Naive thymus-derived CD4-positive, alpha-beta T cell (primary cell): Measurements from ENCODE around the gene GAL3ST3. TPM values are rescaled to one million over a fixed set of nuclear protein-coding genes. Genes with fewer than 3 reads are reported as not detected.

ENCODE experiments used
- ATAC-seq: fragments of 150-1000 bp; cut with Tn5 transposase; 2 replicates; pipeline ENCODE4 v1.10.0; 2021; ENCODE audit warnings: mild to moderate bottlenecking, moderate library complexity
- CTCF ChIA-PET: fragments of 350-600 bp; sonication (Branson Sonifier 250); formaldehyde crosslinking; loops from one replicate; lab custom pipeline; 2021; ENCODE audit warnings: antibody characterized with exemption; lab: Charles Lee
- POLR2A ChIA-PET: fragments of 350-600 bp; sonication (Branson Sonifier 250); formaldehyde crosslinking; loops from one replicate; lab custom pipeline; 2021; ENCODE audit warnings: antibody characterized with exemption, inconsistent platforms; lab: Charles Lee
- DNase-seq, 9 donors: peaks; one replicate each; pipeline versions ENCODE4 v3.0.0 to v3.0.0-alpha.2; 2020 to 2022; ENCODE audit warnings: mixed read lengths in 1 of 9
- H3K27ac ChIP-seq: one replicate; pipeline ENCODE4 v1.7.0; 2013; ENCODE audit warnings: mild to moderate bottlenecking, low read depth, low read length, moderate library complexity
- H3K27me3 ChIP-seq, 2 donors: one replicate each; pipeline ENCODE4 v1.7.0; 2013; ENCODE audit warnings: low read length in 2 of 2, mild to moderate bottlenecking in 2 of 2, moderate library complexity in 2 of 2; ENCODE audit not compliant: control insufficient read depth in 2 of 2, insufficient read depth in 2 of 2
- H3K36me3 ChIP-seq, 3 experiments: 1 replicate in 2 of 3; 2 replicates in 1 of 3; pipeline ENCODE4 v1.7.0; 2013; ENCODE audit warnings: low read length in 3 of 3, mild to moderate bottlenecking in 3 of 3, moderate library complexity in 1 of 3; ENCODE audit not compliant: insufficient read depth in 3 of 3, control insufficient read depth in 2 of 3
- H3K4me1 ChIP-seq, 2 donors: one replicate each; pipeline ENCODE4 v1.7.0; 2013; ENCODE audit warnings: low read length in 2 of 2, mild to moderate bottlenecking in 2 of 2, moderate library complexity in 1 of 2; ENCODE audit not compliant: control insufficient read depth in 2 of 2, insufficient read depth in 2 of 2
- H3K4me3 ChIP-seq: 2 replicates; pipeline ENCODE4 v1.7.0; 2013; ENCODE audit warnings: mild to moderate bottlenecking, low read length
- H3K9me3 ChIP-seq, 3 experiments: 1 replicate in 2 of 3; 2 replicates in 1 of 3; pipeline ENCODE4 v1.7.0; 2013; ENCODE audit warnings: low read length in 3 of 3; ENCODE audit not compliant: control insufficient read depth in 2 of 3
- H3K27ac Mint-ChIP-seq, 9 donors: one replicate each; pipeline ENCODE4 v1.8.0; 2020 to 2022; ENCODE audit warnings: mixed read lengths in 9 of 9, mild to moderate bottlenecking in 8 of 9, moderate library complexity in 5 of 9, inconsistent platforms in 2 of 9
- H3K27me3 Mint-ChIP-seq, 5 donors: one replicate each; pipeline ENCODE4 v1.8.0; 2021 to 2022; ENCODE audit warnings: mixed read lengths in 5 of 5, mild to moderate bottlenecking in 1 of 5
- H3K36me3 Mint-ChIP-seq, 5 donors: one replicate each; pipeline ENCODE4 v1.8.0; 2020 to 2022; ENCODE audit warnings: mixed read lengths in 5 of 5, mild to moderate bottlenecking in 3 of 5, inconsistent platforms in 1 of 5
- H3K4me1 Mint-ChIP-seq, 7 donors: one replicate each; pipeline ENCODE4 v1.8.0; 2020 to 2022; ENCODE audit warnings: mixed read lengths in 7 of 7, mild to moderate bottlenecking in 3 of 7, inconsistent platforms in 1 of 7
- H3K4me3 Mint-ChIP-seq, 10 donors: one replicate each; pipeline ENCODE4 v1.8.0; 2020 to 2022; ENCODE audit warnings: mild to moderate bottlenecking in 10 of 10, mixed read lengths in 10 of 10, moderate library complexity in 6 of 10, inconsistent platforms in 2 of 10
- H3K9me3 Mint-ChIP-seq, 11 donors: one replicate each; pipeline ENCODE4 v1.8.0; 2020 to 2022; ENCODE audit warnings: mixed read lengths in 11 of 11, mild to moderate bottlenecking in 4 of 11, inconsistent platforms in 1 of 11, moderate library complexity in 1 of 11
- intact Hi-C, 2 donors: fragments of 100-400 bp; cut with micrococcal nuclease; formaldehyde crosslinking; loops; one replicate each; pipeline ENCODE4 v1.15.1; 2023
- polyA plus RNA-seq, 2 donors: library from polyadenylated mRNA; unstranded; fragments of 300-500 nt; fragmentation: Illumina TruSeq; gene quantifications; one replicate each; pipeline ENCODE4 v1.2.3, GENCODE V29; 2021
- total RNA-seq, 6 experiments: library from RNA in 5 of 6; stranded (reverse) in 5 of 6; gene quantifications; 1 replicate in 5 of 6; 2 replicates in 1 of 6; pipeline ENCODE4 v1.2.3 and lab custom pipeline; 2021 to 2026

GAL3ST3 gene
- total and polyA plus RNA-seq, 7 experiments from 2014 or later, result not detected

DNA sequence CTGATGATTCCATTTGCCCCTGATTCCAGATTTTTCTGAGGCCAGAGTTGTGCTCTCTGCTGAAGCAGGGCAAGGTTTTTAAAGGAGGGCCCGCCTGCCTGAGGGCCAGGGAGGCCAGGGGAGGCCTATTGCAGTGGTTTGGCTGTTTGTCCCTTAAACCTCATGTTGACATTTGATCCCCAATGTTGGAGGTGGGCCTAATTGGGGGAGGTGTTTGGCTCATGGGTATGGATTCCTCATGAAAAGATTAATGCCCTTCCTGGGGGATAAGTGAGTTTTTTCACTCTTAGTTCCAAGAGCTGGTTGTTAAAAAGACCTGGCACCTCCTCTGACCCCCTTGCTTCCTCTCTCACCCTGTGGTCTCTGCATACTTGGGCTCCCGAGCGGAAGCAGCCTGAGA lies 9.2 kb downstream of the GAL3ST3 start:
- DNase-seq, result no peak

GRCh38 chr11:66037327-66037726 lies 11.6 kb downstream of the GAL3ST3 start:
- H3K4me1 Mint-ChIP-seq, result no peaks in the 10 kb centered on the region
- POLR2A ChIA-PET, result no interaction called here
- no peak for ATAC-seq
- no peak overlapping the region for H3K27ac Mint-ChIP-seq
- H3K36me3 Mint-ChIP-seq, result no peaks in the 10 kb centered on the region
- Histone ChIP-seq H3K4me1 (no peaks in the 10 kb centered on the region), H3K27me3 (no peaks in the 10 kb centered on the region), H3K36me3 (no peaks in the 10 kb centered on the region), H3K27ac (no peak overlapping the region), H3K4me3 (no peak overlapping the region), H3K9me3 (no peaks in the 10 kb centered on the region)
- no peak for DNase-seq
- peaks cover 0 to 20% (median 6%) of the 10 kb centered on the region in 5 donors for H3K27me3 Mint-ChIP-seq
- intact Hi-C loops, result no loop called here
- no peak overlapping the region for H3K4me3 Mint-ChIP-seq
- no peaks in the 10 kb centered on the region for H3K9me3 Mint-ChIP-seq
- CTCF ChIA-PET, result interaction anchor here (0.6 kb wide), 1 partner anchor 328 kb away, joined by 6 read pairs; no protein-coding TSS in a partner anchor

More for the DNA sequence above, 9.2 kb downstream of the GAL3ST3 start:
- ChIA-PET POLR2A (interaction anchor here (0.7 kb wide), 1 partner anchor 42 kb away, joined by 3 read pairs; no protein-coding TSS in a partner anchor), CTCF (no interaction called here)
- Histone ChIP-seq H3K27me3 (no peaks in the 10 kb centered on the region), H3K27ac (no peak overlapping the region), H3K4me3 (no peak overlapping the region), H3K9me3 (no peaks in the 10 kb centered on the region), H3K4me1 (no peaks in the 10 kb centered on the region), H3K36me3 (no peaks in the 10 kb centered on the region)
- no peak for ATAC-seq
- H3K9me3 Mint-ChIP-seq, result no peaks in the 10 kb centered on the region
- peaks cover 0 to 18% (median 2%) of the 10 kb centered on the region in 5 donors for H3K27me3 Mint-ChIP-seq
- no peak overlapping the region for H3K4me3 Mint-ChIP-seq
- no peak overlapping the region for H3K27ac Mint-ChIP-seq
- peaks cover 0 to 5% (median 4%) of the 10 kb centered on the region in 7 donors for H3K4me1 Mint-ChIP-seq
- H3K36me3 Mint-ChIP-seq, result no peaks in the 10 kb centered on the region
- intact Hi-C loops, result no loop called here

DNA sequence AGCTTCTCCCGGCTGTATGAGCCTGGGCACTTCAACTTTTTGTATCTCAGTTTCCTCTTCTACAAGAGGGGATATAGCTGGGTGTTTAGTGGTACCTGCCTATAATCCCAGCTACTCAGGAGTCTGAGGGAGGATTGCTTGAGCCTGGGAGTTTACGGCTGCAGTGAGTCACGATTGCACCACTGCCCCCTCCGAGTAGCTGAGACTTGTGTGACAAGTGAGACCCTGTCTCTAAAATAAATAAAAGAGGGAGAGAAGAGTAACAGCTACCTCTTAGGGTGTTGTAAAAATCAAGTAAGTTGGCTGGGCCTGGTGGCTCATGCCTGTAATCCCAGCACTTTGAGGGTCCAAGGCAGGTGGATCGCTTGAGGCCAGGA lies 12.6 kb downstream of the GAL3ST3 start:
- Histone ChIP-seq H3K27ac (no peak overlapping the region), H3K4me1 (no peaks in the 10 kb centered on the region), H3K4me3 (no peak overlapping the region), H3K36me3 (no peaks in the 10 kb centered on the region), H3K9me3 (no peaks in the 10 kb centered on the region), H3K27me3 (no peaks in the 10 kb centered on the region)
- ChIA-PET CTCF (interaction anchor here (1.4 kb wide), 1 partner anchor 9 kb away, joined by 8 read pairs; no protein-coding TSS in a partner anchor), POLR2A (interaction anchor here (0.5 kb wide), 1 partner anchor 273 kb away, joined by 3 read pairs; no protein-coding TSS in a partner anchor)
- Mint-ChIP-seq H3K4me1 (no peaks in the 10 kb centered on the region), H3K36me3 (no peaks in the 10 kb centered on the region), H3K27ac (no peak overlapping the region), H3K27me3 (peaks cover 0 to 20% (median 6%) of the 10 kb centered on the region in 5 donors), H3K4me3 (no peak overlapping the region), H3K9me3 (no peaks in the 10 kb centered on the region)
- ATAC-seq (no peak), DNase-seq (no peak)
- intact Hi-C loops, result no loop called here

GRCh38 chr11:66035653-66036333 lies 13.2 kb downstream of the GAL3ST3 start:
- Mint-ChIP-seq H3K4me3 (no peak overlapping the region), H3K27ac (no peak overlapping the region), H3K27me3 (peaks cover 0 to 17% (median 6%) of the 10 kb centered on the region in 5 donors), H3K9me3 (no peaks in the 10 kb centered on the region), H3K36me3 (no peaks in the 10 kb centered on the region), H3K4me1 (no peaks in the 10 kb centered on the region)
- Histone ChIP-seq H3K27me3 (no peaks in the 10 kb centered on the region), H3K9me3 (no peaks in the 10 kb centered on the region), H3K4me1 (no peaks in the 10 kb centered on the region), H3K27ac (no peak overlapping the region), H3K36me3 (no peaks in the 10 kb centered on the region), H3K4me3 (no peak overlapping the region)
- ATAC-seq, result no peak
- no peak for DNase-seq
- intact Hi-C loops, result no loop called here
- ChIA-PET CTCF (interaction anchor here (1.4 kb wide), 1 partner anchor 10 kb away, joined by 8 read pairs; no protein-coding TSS in a partner anchor), POLR2A (interaction anchor here (0.5 kb wide), 1 partner anchor 273 kb away, joined by 3 read pairs; no protein-coding TSS in a partner anchor)

DNA sequence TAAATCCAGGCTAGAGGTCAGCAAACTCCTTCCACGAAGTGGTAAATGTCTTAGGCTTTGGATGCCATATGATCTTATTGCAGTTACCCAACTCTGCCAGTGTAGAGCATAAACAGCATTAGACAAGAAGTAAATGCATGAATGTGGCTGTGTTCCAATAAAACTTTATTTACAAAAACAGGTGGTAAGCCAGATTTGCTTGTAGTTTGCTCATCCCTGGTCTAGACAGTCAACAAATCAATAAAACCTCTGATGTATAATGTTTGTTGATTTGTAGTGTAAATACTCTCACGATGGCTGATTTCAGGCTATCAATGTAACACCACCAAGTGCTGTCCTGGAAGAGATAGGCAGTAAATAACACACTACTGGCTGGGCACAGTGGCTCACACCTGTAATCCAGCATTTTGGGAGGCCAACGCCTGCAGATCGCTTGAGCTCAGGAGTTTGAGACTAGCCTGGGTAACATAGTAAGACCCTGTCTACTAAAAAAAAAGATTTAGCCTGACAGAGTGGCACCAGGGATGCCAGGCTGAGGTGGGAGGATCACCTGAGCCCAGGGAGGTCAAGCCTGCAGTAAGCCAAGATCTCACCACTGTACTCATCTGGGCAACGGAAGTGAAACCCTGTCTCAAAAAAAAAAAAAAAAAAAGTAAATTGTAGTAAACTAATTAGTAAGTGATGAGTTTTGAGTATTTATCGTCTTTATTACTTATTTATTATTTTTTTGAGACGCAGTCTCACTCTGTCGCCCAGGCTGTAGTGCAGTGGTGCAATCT lies 15.8 kb downstream of the GAL3ST3 start:
- Histone ChIP-seq H3K27me3 (no peaks in the 10 kb centered on the region), H3K36me3 (no peaks in the 10 kb centered on the region), H3K27ac (no peak overlapping the region), H3K9me3 (no peaks in the 10 kb centered on the region), H3K4me1 (no peaks in the 10 kb centered on the region), H3K4me3 (no peak overlapping the region)
- no peak for ATAC-seq
- POLR2A ChIA-PET, result no interaction called here
- intact Hi-C loops, result no loop called here
- Mint-ChIP-seq H3K27ac (no peak overlapping the region), H3K4me3 (no peak overlapping the region), H3K27me3 (peaks cover 0 to 9% (median 6%) of the 10 kb centered on the region in 5 donors), H3K4me1 (no peaks in the 10 kb centered on the region), H3K36me3 (no peaks in the 10 kb centered on the region), H3K9me3 (no peaks in the 10 kb centered on the region)
- DNase-seq, result no peak
- CTCF ChIA-PET, result no interaction called here

DNA sequence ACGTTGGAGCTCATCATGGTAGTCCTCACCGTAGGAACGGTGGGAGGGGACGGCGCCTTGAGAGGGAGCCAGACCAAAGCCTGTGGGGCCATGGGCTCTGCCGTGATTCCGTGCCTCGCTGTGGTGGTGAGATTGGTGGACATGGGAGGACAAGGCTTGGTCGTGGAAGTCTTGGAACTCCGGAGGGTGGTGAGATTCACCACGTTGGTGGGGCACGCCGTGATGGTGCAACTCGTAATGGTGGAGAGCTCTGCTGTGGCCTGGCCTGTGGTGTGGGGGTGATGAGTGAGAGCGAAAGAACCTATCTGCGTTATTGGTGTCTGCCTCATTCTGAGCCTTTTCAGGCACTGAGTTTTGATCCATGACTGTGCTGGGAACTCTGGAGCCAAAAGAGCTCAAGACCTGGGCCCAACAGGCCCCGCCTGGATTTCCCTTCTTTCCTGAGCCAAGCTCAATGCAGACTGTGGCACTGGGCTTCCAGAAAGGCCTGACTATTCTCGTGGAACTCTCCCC lies 22.9 kb downstream of the GAL3ST3 start, which contains the start of gene CATSPER1:
Gene CATSPER1, minus strand, starts transcription at position 463 of the 513 bp plus-strand sequence. Its CDS starts 100 bp downstream, at position 363.
- no peaks in the 10 kb centered on the region for H3K9me3 Mint-ChIP-seq
- no peaks in the 10 kb centered on the region for H3K27me3 ChIP-seq
- no peaks in the 10 kb centered on the region for H3K36me3 Mint-ChIP-seq
- CTCF ChIA-PET, result no interaction called here
- H3K4me1 Mint-ChIP-seq, result peaks cover 4 to 11% (median 5%) of the 10 kb centered on the region in 7 donors
- DNase-seq, result no peak
- H3K27ac Mint-ChIP-seq, result no peak within 1 kb of the TSS
- H3K4me3 Mint-ChIP-seq, result no peak within 1 kb of the TSS
- H3K4me1 ChIP-seq, result peaks cover 0 to 5% of the 10 kb centered on the region in 2 donors
- no peak within 1 kb of the TSS for H3K4me3 ChIP-seq
- POLR2A ChIA-PET, result interaction anchor here (0.6 to 0.8 kb wide), 2 partner anchors 28 to 1768 kb away, joined by 3 to 4 read pairs; no protein-coding TSS in a partner anchor
- ATAC-seq, result no peak
- no peaks in the 10 kb centered on the region for H3K36me3 ChIP-seq
- no peak within 1 kb of the TSS for H3K27ac ChIP-seq
- intact Hi-C loops, result no loop called here
- H3K27me3 Mint-ChIP-seq, result peaks cover 0 to 16% (median 4%) of the 10 kb centered on the region in 5 donors
- H3K9me3 ChIP-seq, result no peaks in the 10 kb centered on the region
